Measurements from ENCODE around the gene CNTN1.

Gene CNTN1

DNA sequence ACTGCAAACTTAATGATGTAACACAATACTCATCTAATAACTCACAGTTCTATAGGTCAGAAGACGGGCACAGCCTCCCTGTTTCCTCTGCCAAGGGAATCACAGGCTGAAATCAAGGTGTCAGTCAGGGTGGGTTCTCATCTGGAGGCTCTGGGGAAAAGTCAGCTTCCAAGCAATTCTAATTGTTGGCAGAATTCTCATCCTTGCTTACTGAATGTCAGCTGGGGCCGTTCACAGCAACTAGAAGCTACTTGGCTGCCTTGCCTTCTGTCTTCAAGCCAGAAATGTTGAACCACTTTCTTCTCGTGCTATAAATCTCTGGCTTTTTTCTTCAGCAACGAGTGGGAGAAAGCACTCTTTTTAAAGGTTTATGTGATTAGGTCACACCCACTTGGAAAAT, 415.8 kb downstream of the CNTN1 start:
- no peaks in the 10 kb centered on the region for H3K9me3 Mint-ChIP-seq
- no peak overlapping the region for H3K27ac Mint-ChIP-seq
- no peak for DNase-seq
- H3K4me3 Mint-ChIP-seq: no peak overlapping the region
- no peaks in the 10 kb centered on the region for H3K36me3 Mint-ChIP-seq (ENCODE audit: low read depth)
- no peaks in the 10 kb centered on the region for H3K4me1 Mint-ChIP-seq
- ATAC-seq: no peak
- no peaks in the 10 kb centered on the region for H3K27me3 Mint-ChIP-seq

DNA sequence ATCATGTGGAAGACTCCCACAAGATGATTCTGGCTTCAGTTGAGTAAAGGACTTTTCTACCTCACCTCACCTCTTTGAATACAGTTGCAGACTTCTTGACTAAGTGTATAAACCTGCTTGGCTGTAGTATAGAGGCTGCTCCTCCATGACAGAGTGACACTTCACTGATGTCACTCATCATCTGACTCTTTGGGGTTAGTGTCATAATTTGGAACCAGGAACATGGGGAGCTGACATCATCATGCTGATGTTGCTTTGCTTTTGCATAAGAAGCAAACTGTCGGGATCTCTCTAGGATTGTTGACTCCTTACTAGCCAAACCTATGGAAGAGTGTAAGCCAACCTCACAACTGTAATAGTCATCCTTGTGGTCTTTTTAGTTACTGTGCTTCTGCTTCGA, 420.7 kb downstream of the CNTN1 start:
- Mint-ChIP-seq H3K27me3 (no peaks in the 10 kb centered on the region), H3K36me3 (ENCODE audit: low read depth) (no peaks in the 10 kb centered on the region), H3K4me3 (no peak overlapping the region), H3K9me3 (no peaks in the 10 kb centered on the region), H3K4me1 (no peaks in the 10 kb centered on the region), H3K27ac (no peak overlapping the region)
- DNase-seq: no peak
- no peak for ATAC-seq

DNA sequence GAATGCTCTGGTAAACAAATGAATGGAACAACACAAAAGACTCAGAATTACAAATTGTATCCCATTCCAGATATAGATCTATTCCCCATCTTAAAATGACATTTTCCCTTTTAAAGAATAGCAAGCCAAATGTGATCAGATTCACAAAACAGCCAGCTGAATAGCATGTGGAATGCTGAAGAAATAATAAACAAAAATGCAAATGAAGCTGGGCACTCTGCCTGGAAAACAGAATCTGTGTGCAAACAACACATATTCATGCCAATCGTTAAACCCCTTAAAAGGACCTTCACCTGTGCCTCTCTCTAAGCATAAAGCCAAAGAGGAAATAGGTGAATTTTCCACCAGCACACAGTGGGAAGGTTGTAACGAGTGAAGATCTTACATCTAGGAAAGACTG, 428.0 kb downstream of the CNTN1 start:
- Mint-ChIP-seq H3K36me3 (ENCODE audit: low read depth) (no peaks in the 10 kb centered on the region), H3K27me3 (no peaks in the 10 kb centered on the region), H3K27ac (no peak overlapping the region), H3K4me3 (no peak overlapping the region), H3K4me1 (no peaks in the 10 kb centered on the region), H3K9me3 (no peaks in the 10 kb centered on the region)
- ATAC-seq (no peak), DNase-seq (no peak)

DNA sequence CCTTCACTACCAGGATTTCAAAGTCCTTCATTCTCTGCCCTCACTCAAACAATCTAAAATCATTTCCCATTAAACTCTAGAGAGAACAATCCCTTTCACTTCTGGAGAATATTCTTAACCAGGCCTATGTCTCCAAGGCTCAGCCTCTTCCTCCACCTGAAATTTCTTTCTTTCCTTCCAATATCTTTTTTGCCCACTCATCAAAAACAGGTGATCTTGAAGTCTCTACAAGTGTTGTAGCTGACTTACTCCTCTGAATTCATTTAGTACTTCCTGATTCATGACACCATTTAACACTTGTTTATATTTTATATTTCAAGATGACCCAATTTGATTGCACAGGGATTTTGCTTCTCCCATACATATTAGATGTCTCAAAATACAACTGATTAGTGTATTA, 429.1 kb downstream of the CNTN1 start:
- no peak for ATAC-seq

More for the DNA sequence above, 429.1 kb downstream of the CNTN1 start:
- DNase-seq: no peak
- Mint-ChIP-seq H3K4me1 (no peaks in the 10 kb centered on the region), H3K4me3 (no peak overlapping the region), H3K9me3 (no peaks in the 10 kb centered on the region), H3K27ac (no peak overlapping the region), H3K27me3 (no peaks in the 10 kb centered on the region), H3K36me3 (ENCODE audit: low read depth) (no peaks in the 10 kb centered on the region)

Measured in activated naive CD8-positive, alpha-beta T cell treated with anti-CD3 and anti-CD28 coated beads, Interleukin-2, amount 50 U/mL, for 24 hours (primary cell).